ENCODE measurements around the gene IL1RAPL1. TPM values are rescaled to one million over a fixed set of nuclear protein-coding genes. Genes with fewer than 3 reads are reported as not detected.

Gene IL1RAPL1
- total RNA-seq, 1 experiment from 2014 or later: not detected

GRCh38 chrX:28998609-28999135, 411.4 kb downstream of the IL1RAPL1 start:
- no peak for DNase-seq
- Histone ChIP-seq H3K79me2 (ENCODE audit: low read length) (no peaks in the 10 kb centered on the region), H3K27me3 (ENCODE audit: low read length) (no peaks in the 10 kb centered on the region), H3K9me2 (replicated peaks; ENCODE audit: insufficient read depth, low read length) (no peaks in the 10 kb centered on the region), H3K4me3 (ENCODE audit: low read length) (no peak overlapping the region), H4K20me1 (ENCODE audit: insufficient read depth, low read depth, low read length) (no peaks in the 10 kb centered on the region), H3K27ac (ENCODE audit: low read length) (no peak overlapping the region), H2AFZ (ENCODE audit: low read length) (no peak overlapping the region), H3K4me2 (ENCODE audit: low read depth, low read length, poor library complexity, severe bottlenecking) (no peak overlapping the region), H3K36me3 (ENCODE audit: insufficient read depth, low read length) (no peaks in the 10 kb centered on the region), H3K9me3 (ENCODE audit: low read length) (peaks cover 20% of the 10 kb centered on the region; the same call in 1 of the 2 replicates), H3K9ac (ENCODE audit: low read length) (no peak overlapping the region), H3K4me1 (ENCODE audit: low read length) (no peaks in the 10 kb centered on the region)

GRCh38 chrX:29012867-29013266, 425.6 kb downstream of the IL1RAPL1 start:
- H3K9me2 ChIP-seq (replicated peaks; ENCODE audit: insufficient read depth, low read length): no peaks in the 10 kb centered on the region
- H3K4me1 ChIP-seq (ENCODE audit: low read length): no peaks in the 10 kb centered on the region
- no peak for DNase-seq
- no peak overlapping the region for H3K27ac ChIP-seq (ENCODE audit: low read length)
- H4K20me1 ChIP-seq (ENCODE audit: insufficient read depth, low read depth, low read length): no peaks in the 10 kb centered on the region
- no peaks in the 10 kb centered on the region for H3K36me3 ChIP-seq (ENCODE audit: insufficient read depth, low read length)
- H2AFZ ChIP-seq (ENCODE audit: low read length): no peak overlapping the region
- H3K4me2 ChIP-seq (ENCODE audit: low read depth, low read length, poor library complexity, severe bottlenecking): no peak overlapping the region
- H3K9me3 ChIP-seq (ENCODE audit: low read length): peaks cover 19% of the 10 kb centered on the region
- no peak overlapping the region for H3K4me3 ChIP-seq (ENCODE audit: low read length)
- H3K27me3 ChIP-seq (ENCODE audit: low read length): no peaks in the 10 kb centered on the region
- H3K79me2 ChIP-seq (ENCODE audit: low read length): no peaks in the 10 kb centered on the region
- H3K9ac ChIP-seq (ENCODE audit: low read length): no peak overlapping the region

- Histone ChIP-seq H3K36me3 (ENCODE audit: insufficient read depth, low read length) (no peaks in the 10 kb centered on the region), H3K9me2 (replicated peaks; ENCODE audit: insufficient read depth, low read length) (no peaks in the 10 kb centered on the region), H3K4me3 (ENCODE audit: low read length) (no peak overlapping the region), H3K4me2 (ENCODE audit: low read depth, low read length, poor library complexity, severe bottlenecking) (no peak overlapping the region), H4K20me1 (ENCODE audit: insufficient read depth, low read depth, low read length) (no peaks in the 10 kb centered on the region), H3K4me1 (ENCODE audit: low read length) (no peaks in the 10 kb centered on the region), H3K9ac (ENCODE audit: low read length) (no peak overlapping the region), H3K79me2 (ENCODE audit: low read length) (no peaks in the 10 kb centered on the region), H2AFZ (ENCODE audit: low read length) (no peak overlapping the region), H3K27me3 (ENCODE audit: low read length) (no peaks in the 10 kb centered on the region), H3K27ac (ENCODE audit: low read length) (no peak overlapping the region), H3K9me3 (ENCODE audit: low read length) (peaks cover 32% of the 10 kb centered on the region)
- DNase-seq: no peak
These were observed 436.0 kb downstream of the IL1RAPL1 start for GRCh38 chrX:29023207-29023606.

GRCh38 chrX:29024871-29025270, 437.6 kb downstream of the IL1RAPL1 start:
- Histone ChIP-seq H3K36me3 (ENCODE audit: insufficient read depth, low read length) (no peaks in the 10 kb centered on the region), H3K4me1 (ENCODE audit: low read length) (no peaks in the 10 kb centered on the region), H3K9ac (ENCODE audit: low read length) (no peak overlapping the region), H2AFZ (ENCODE audit: low read length) (no peak overlapping the region), H4K20me1 (ENCODE audit: insufficient read depth, low read depth, low read length) (no peaks in the 10 kb centered on the region), H3K79me2 (ENCODE audit: low read length) (no peaks in the 10 kb centered on the region), H3K27me3 (ENCODE audit: low read length) (no peaks in the 10 kb centered on the region), H3K4me2 (ENCODE audit: low read depth, low read length, poor library complexity, severe bottlenecking) (no peak overlapping the region), H3K27ac (ENCODE audit: low read length) (no peak overlapping the region), H3K9me3 (ENCODE audit: low read length) (peaks cover 35% of the 10 kb centered on the region), H3K9me2 (replicated peaks; ENCODE audit: insufficient read depth, low read length) (no peaks in the 10 kb centered on the region), H3K4me3 (ENCODE audit: low read length) (no peak overlapping the region)
- DNase-seq: no peak

GRCh38 chrX:29039501-29039900, 452.3 kb downstream of the IL1RAPL1 start:
- no peak overlapping the region for H2AFZ ChIP-seq (ENCODE audit: low read length)

GRCh38 chrX:29040160-29040559, 452.9 kb downstream of the IL1RAPL1 start:
- Histone ChIP-seq H3K27me3 (ENCODE audit: low read length) (no peaks in the 10 kb centered on the region), H3K9me3 (ENCODE audit: low read length) (peaks cover 16% of the 10 kb centered on the region)
- no peak for DNase-seq

More at GRCh38 chrX:29039501-29039900, 452.3 kb downstream of the IL1RAPL1 start:
- no peak for DNase-seq
- no peaks in the 10 kb centered on the region for H3K36me3 ChIP-seq (ENCODE audit: insufficient read depth, low read length)
- H3K9me2 ChIP-seq (replicated peaks; ENCODE audit: insufficient read depth, low read length): no peaks in the 10 kb centered on the region
- H3K9me3 ChIP-seq (ENCODE audit: low read length): peaks cover 16% of the 10 kb centered on the region
- H3K9ac ChIP-seq (ENCODE audit: low read length): no peak overlapping the region
- no peak overlapping the region for H3K4me2 ChIP-seq (ENCODE audit: low read depth, low read length, poor library complexity, severe bottlenecking)
- no peaks in the 10 kb centered on the region for H3K4me1 ChIP-seq (ENCODE audit: low read length)
- no peaks in the 10 kb centered on the region for H3K27me3 ChIP-seq (ENCODE audit: low read length)
- H3K27ac ChIP-seq (ENCODE audit: low read length): no peak overlapping the region
- H3K79me2 ChIP-seq (ENCODE audit: low read length): no peaks in the 10 kb centered on the region
- no peak overlapping the region for H3K4me3 ChIP-seq (ENCODE audit: low read length)
- H4K20me1 ChIP-seq (ENCODE audit: insufficient read depth, low read depth, low read length): no peaks in the 10 kb centered on the region

GRCh38 chrX:29042341-29042740, 455.1 kb downstream of the IL1RAPL1 start:
- Histone ChIP-seq H3K27me3 (ENCODE audit: low read length) (no peaks in the 10 kb centered on the region), H2AFZ (ENCODE audit: low read length) (no peak overlapping the region), H3K27ac (ENCODE audit: low read length) (no peak overlapping the region), H3K4me3 (ENCODE audit: low read length) (no peak overlapping the region), H3K4me2 (ENCODE audit: low read depth, low read length, poor library complexity, severe bottlenecking) (no peak overlapping the region), H3K79me2 (ENCODE audit: low read length) (no peaks in the 10 kb centered on the region), H4K20me1 (ENCODE audit: insufficient read depth, low read depth, low read length) (no peaks in the 10 kb centered on the region), H3K4me1 (ENCODE audit: low read length) (no peaks in the 10 kb centered on the region), H3K9me3 (ENCODE audit: low read length) (peaks cover 25% of the 10 kb centered on the region), H3K9me2 (replicated peaks; ENCODE audit: insufficient read depth, low read length) (no peaks in the 10 kb centered on the region), H3K36me3 (ENCODE audit: insufficient read depth, low read length) (no peaks in the 10 kb centered on the region), H3K9ac (ENCODE audit: low read length) (no peak overlapping the region)
- no peak for DNase-seq

More at GRCh38 chrX:29040160-29040559, 452.9 kb downstream of the IL1RAPL1 start:
- Histone ChIP-seq H3K4me1 (ENCODE audit: low read length) (no peaks in the 10 kb centered on the region), H2AFZ (ENCODE audit: low read length) (no peak overlapping the region), H3K79me2 (ENCODE audit: low read length) (no peaks in the 10 kb centered on the region), H3K9me2 (replicated peaks; ENCODE audit: insufficient read depth, low read length) (no peaks in the 10 kb centered on the region), H3K4me2 (ENCODE audit: low read depth, low read length, poor library complexity, severe bottlenecking) (no peak overlapping the region), H3K9ac (ENCODE audit: low read length) (no peak overlapping the region), H3K4me3 (ENCODE audit: low read length) (no peak overlapping the region), H3K36me3 (ENCODE audit: insufficient read depth, low read length) (no peaks in the 10 kb centered on the region), H4K20me1 (ENCODE audit: insufficient read depth, low read depth, low read length) (no peaks in the 10 kb centered on the region), H3K27ac (ENCODE audit: low read length) (no peak overlapping the region)

GRCh38 chrX:29043746-29044145, 456.5 kb downstream of the IL1RAPL1 start:
- no peak overlapping the region for H2AFZ ChIP-seq (ENCODE audit: low read length)
- H3K9me2 ChIP-seq (replicated peaks; ENCODE audit: insufficient read depth, low read length): no peaks in the 10 kb centered on the region
- no peaks in the 10 kb centered on the region for H3K79me2 ChIP-seq (ENCODE audit: low read length)
- no peak overlapping the region for H3K9ac ChIP-seq (ENCODE audit: low read length)
- H3K27ac ChIP-seq (ENCODE audit: low read length): no peak overlapping the region
- no peaks in the 10 kb centered on the region for H3K36me3 ChIP-seq (ENCODE audit: insufficient read depth, low read length)
- H4K20me1 ChIP-seq (ENCODE audit: insufficient read depth, low read depth, low read length): no peaks in the 10 kb centered on the region
- no peaks in the 10 kb centered on the region for H3K27me3 ChIP-seq (ENCODE audit: low read length)
- H3K4me2 ChIP-seq (ENCODE audit: low read depth, low read length, poor library complexity, severe bottlenecking): no peak overlapping the region
- no peak for DNase-seq
- H3K4me1 ChIP-seq (ENCODE audit: low read length): no peaks in the 10 kb centered on the region
- no peak overlapping the region for H3K4me3 ChIP-seq (ENCODE audit: low read length)
- H3K9me3 ChIP-seq (ENCODE audit: low read length): peaks cover 29% of the 10 kb centered on the region

Data from Karpas-422 (cell line).